PC-9 (cell line): ENCODE results near the gene PDCD4. TPM values are rescaled to one million over a fixed set of nuclear protein-coding genes. Genes with fewer than 3 reads are reported as not detected.
"Not testable (repeated sequence)": the region's sequence is repeated elsewhere in the genome, so short reads cannot be mapped to it uniquely, and the experiment has no call there.

Source experiments
- BruUV-seq: library from RNA; stranded (reverse); fragments of 400-500 nt; replicated peaks from 2 replicates; lab custom pipeline; 2021; lab: Mats Ljungman, UMichigan
- CTCF ChIA-PET: fragments of 300-600 bp; sonication (Branson Sonifier 250); formaldehyde crosslinking; loops from one replicate; lab custom pipeline; 2022; ENCODE audit warnings: antibody characterized with exemption; lab: Charles Lee
- POLR2A ChIA-PET: fragments of 300-600 bp; sonication (Branson Sonifier 250); formaldehyde crosslinking; loops from one replicate; lab custom pipeline; 2022; ENCODE audit warnings: antibody characterized with exemption; ENCODE audit not compliant: unreplicated experiment; lab: Charles Lee
- DNase-seq, 2 experiments: peaks; one replicate each; pipeline versions ENCODE4 v3.0.0 to v3.0.0-alpha.2; 2015 to 2022; ENCODE audit warnings: mixed read lengths in 1 of 2
- H2AFZ ChIP-seq: fragments of 200-600 bp; sonication (generic); 2 replicates; pipeline ENCODE4 v1.8.1; 2017; ENCODE audit warnings: antibody characterized with exemption
- H3F3A ChIP-seq: fragments of 200-600 bp; sonication (generic); 2 replicates; pipeline ENCODE4 v1.8.1; 2017; ENCODE audit warnings: antibody characterized with exemption, mild to moderate bottlenecking, low read depth; ENCODE audit not compliant: insufficient read depth
- H3K27ac ChIP-seq: fragments of 200-600 bp; sonication (generic); 2 replicates; pipeline ENCODE4 v1.6.1; 2016; ENCODE audit warnings: mixed run types
- H3K27me3 ChIP-seq: fragments of 200-600 bp; sonication (generic); 2 replicates; pipeline ENCODE4 v1.6.1; 2016; ENCODE audit warnings: low read depth, mixed run types; ENCODE audit not compliant: insufficient read depth
- H3K36me3 ChIP-seq: fragments of 200-600 bp; sonication (generic); 2 replicates; pipeline ENCODE4 v1.6.1; 2016; ENCODE audit warnings: low read depth, mixed run types
- H3K4me1 ChIP-seq: fragments of 200-600 bp; sonication (generic); replicated peaks from 2 replicates; pipeline ENCODE4 v1.6.1; 2016; ENCODE audit warnings: mixed run types; ENCODE audit not compliant: insufficient read depth
- H3K4me2 ChIP-seq: fragments of 200-600 bp; sonication (generic); 2 replicates; pipeline ENCODE4 v1.6.1; 2017; ENCODE audit warnings: mixed run types
- H3K4me3 ChIP-seq: fragments of 200-600 bp; sonication (generic); 2 replicates; pipeline ENCODE4 v1.6.1; 2016; ENCODE audit warnings: mixed run types
- H3K79me2 ChIP-seq: fragments of 200-600 bp; sonication (generic); 2 replicates; pipeline ENCODE4 v1.6.1; 2017; ENCODE audit warnings: low read depth, mixed run types
- H3K9me2 ChIP-seq: fragments of 200-600 bp; sonication (generic); 2 replicates; pipeline ENCODE4 v1.8.1; 2017; ENCODE audit warnings: mild to moderate bottlenecking; ENCODE audit not compliant: insufficient read depth
- H3K9me3 ChIP-seq: fragments of 200-600 bp; sonication (generic); 2 replicates; pipeline ENCODE4 v1.8.1; 2016; ENCODE audit warnings: low read depth; ENCODE audit not compliant: insufficient read depth
- H4K20me1 ChIP-seq: fragments of 200-600 bp; sonication (generic); 2 replicates; pipeline ENCODE4 v1.8.1; 2017; ENCODE audit not compliant: insufficient read depth
- CTCF ChIP-seq: fragments of 200-600 bp; sonication (generic); conservative IDR thresholded peaks from 2 replicates; pipeline ENCODE4 v1.6.1; 2017; ENCODE audit warnings: mixed run types, antibody characterized with exemption, mild to moderate bottlenecking, moderate library complexity
- EZH2 ChIP-seq: fragments of 200-600 bp; sonication (generic); IDR thresholded peaks from 2 replicates; pipeline ENCODE4 v1.8.0; 2017; ENCODE audit warnings: antibody characterized with exemption, low read depth
- intact Hi-C: fragments of 100-400 bp; cut with micrococcal nuclease; formaldehyde crosslinking; loops from one replicate; pipeline ENCODE4 v1.10.0; 2022; ENCODE audit not compliant: unreplicated experiment
- total RNA-seq: library from RNA; stranded (reverse); gene quantifications from 2 replicates; pipeline ENCODE4 v1.2.3, GENCODE V29; 2021

Gene PDCD4
- total RNA-seq, 1 experiment from 2014 or later = 92.4 TPM

DNA sequence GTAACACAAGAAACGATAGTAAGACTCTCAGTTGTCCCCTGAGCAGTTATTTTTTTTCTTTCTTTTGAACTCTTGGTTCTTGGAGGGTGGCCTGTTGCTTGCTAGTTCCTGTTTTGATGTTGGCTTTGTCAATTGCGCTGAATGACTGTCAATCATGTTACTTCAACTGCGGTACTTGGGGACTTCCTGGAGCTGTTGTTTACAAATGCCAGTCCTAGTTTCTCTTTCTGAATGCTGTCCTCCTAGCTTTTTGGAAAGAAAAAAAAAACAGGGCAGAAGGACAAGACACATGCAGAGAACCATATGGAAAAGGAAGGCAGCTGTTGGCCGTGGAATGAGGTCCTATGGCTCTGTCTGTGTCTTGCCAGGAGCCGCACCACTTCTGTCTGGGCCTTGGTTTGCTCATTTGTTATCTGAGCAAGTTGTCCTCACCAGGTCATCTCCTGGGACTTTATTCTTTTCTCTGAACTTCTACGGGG lies 7.0 kb upstream of the PDCD4 start:
- POLR2A ChIA-PET = no interaction called here
- H3K27ac ChIP-seq = peak overlapping the region; percentile 65
- CTCF ChIA-PET = no interaction called here

DNA sequence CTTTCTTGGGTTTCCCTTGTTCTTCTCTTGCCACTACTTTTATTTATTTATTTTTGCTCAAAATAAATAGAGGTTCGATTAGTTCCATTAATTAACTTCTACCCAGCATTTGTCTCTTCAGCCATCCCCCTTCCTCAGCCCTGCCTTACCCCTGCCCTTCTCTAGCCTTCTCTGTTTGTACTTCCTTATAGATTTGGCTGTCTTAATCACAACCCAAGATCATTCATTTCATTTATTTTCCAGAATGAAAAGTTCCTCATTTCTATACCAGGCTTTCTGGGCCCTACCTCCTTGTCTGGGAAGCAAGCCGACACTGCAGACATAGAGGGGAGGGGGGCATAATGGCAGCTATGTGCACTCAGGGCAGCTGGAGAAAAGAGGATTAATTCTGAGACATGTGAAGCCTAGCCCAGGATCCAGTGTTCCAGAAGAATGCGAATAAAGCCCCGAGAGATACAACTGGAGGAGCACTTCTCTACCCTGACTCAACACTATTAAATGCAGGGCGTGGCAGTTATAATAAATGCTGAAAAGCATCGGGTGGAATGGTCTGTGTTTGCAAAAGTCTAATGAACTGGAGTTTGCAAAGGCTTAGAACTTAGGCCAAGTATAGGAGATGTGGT lies 6.4 kb upstream of the PDCD4 start:
- intact Hi-C loops = no loop called here
- Histone ChIP-seq H3K36me3 (no peaks in the 10 kb centered on the region), H3K9me2 (no peaks in the 10 kb centered on the region), H3F3A (peaks cover 11% of the 10 kb centered on the region; the same call in 1 of the 2 replicates), H4K20me1 (no peaks in the 10 kb centered on the region), H3K4me3 (no peak overlapping the region), H3K9me3 (no peaks in the 10 kb centered on the region), H2AFZ (no peak overlapping the region), H3K4me1 (peaks cover 21% of the 10 kb centered on the region), H3K79me2 (no peaks in the 10 kb centered on the region), H3K27me3 (no peaks in the 10 kb centered on the region), H3K4me2 (peak overlapping the region; percentile 66), H3K27ac (peak overlapping the region; percentile 65)
- ChIA-PET POLR2A (no interaction called here), CTCF (no interaction called here)
- TF ChIP-seq CTCF = no peak
- no peak for TF ChIP-seq EZH2
- no TSS peak for BruUV-seq
- DNase-seq = peak; percentile 24 to 79

More for the DNA sequence above, 7.0 kb upstream of the PDCD4 start:
- Histone ChIP-seq H3K36me3 (no peaks in the 10 kb centered on the region), H3K27me3 (no peaks in the 10 kb centered on the region), H3K9me3 (no peaks in the 10 kb centered on the region), H3K4me1 (peaks cover 21% of the 10 kb centered on the region), H3K9me2 (no peaks in the 10 kb centered on the region), H4K20me1 (no peaks in the 10 kb centered on the region), H3K4me2 (peak overlapping the region; percentile 66; the same call in 1 of the 2 replicates), H3F3A (peaks cover 11% of the 10 kb centered on the region; the same call in 1 of the 2 replicates), H3K4me3 (no peak overlapping the region), H3K79me2 (no peaks in the 10 kb centered on the region), H2AFZ (no peak overlapping the region)
- intact Hi-C loops = no loop called here
- TF ChIP-seq CTCF = no peak
- TF ChIP-seq EZH2 = no peak
- no peak for DNase-seq
- no TSS peak for BruUV-seq

- no peak overlapping the region for H2AFZ ChIP-seq
- peak overlapping the region; percentile 65 for H3K27ac ChIP-seq
- intact Hi-C loops = no loop called here
- peaks cover 21% of the 10 kb centered on the region for H3K4me1 ChIP-seq
- H4K20me1 ChIP-seq = no peaks in the 10 kb centered on the region
- TF ChIP-seq CTCF (no peak), EZH2 (no peak)
- H3K4me3 ChIP-seq = no peak overlapping the region
- H3K9me3 ChIP-seq = no peaks in the 10 kb centered on the region
- no TSS peak for BruUV-seq
- CTCF ChIA-PET = no interaction called here
- DNase-seq = no peak
- no peaks in the 10 kb centered on the region for H3K36me3 ChIP-seq
- no peaks in the 10 kb centered on the region for H3K79me2 ChIP-seq
- no peaks in the 10 kb centered on the region for H3K9me2 ChIP-seq
- H3K27me3 ChIP-seq = no peaks in the 10 kb centered on the region
- peaks cover 11% of the 10 kb centered on the region; the same call in 1 of the 2 replicates for H3F3A ChIP-seq
- H3K4me2 ChIP-seq = peak overlapping the region; percentile 66
- POLR2A ChIA-PET = interaction anchor here (0.7 kb wide), 1 partner anchor 53 kb away, joined by 6 read pairs; no protein-coding TSS in a partner anchor
These were observed 5.8 kb upstream of the PDCD4 start for GRCh38 chr10:110865809-110866482.

DNA sequence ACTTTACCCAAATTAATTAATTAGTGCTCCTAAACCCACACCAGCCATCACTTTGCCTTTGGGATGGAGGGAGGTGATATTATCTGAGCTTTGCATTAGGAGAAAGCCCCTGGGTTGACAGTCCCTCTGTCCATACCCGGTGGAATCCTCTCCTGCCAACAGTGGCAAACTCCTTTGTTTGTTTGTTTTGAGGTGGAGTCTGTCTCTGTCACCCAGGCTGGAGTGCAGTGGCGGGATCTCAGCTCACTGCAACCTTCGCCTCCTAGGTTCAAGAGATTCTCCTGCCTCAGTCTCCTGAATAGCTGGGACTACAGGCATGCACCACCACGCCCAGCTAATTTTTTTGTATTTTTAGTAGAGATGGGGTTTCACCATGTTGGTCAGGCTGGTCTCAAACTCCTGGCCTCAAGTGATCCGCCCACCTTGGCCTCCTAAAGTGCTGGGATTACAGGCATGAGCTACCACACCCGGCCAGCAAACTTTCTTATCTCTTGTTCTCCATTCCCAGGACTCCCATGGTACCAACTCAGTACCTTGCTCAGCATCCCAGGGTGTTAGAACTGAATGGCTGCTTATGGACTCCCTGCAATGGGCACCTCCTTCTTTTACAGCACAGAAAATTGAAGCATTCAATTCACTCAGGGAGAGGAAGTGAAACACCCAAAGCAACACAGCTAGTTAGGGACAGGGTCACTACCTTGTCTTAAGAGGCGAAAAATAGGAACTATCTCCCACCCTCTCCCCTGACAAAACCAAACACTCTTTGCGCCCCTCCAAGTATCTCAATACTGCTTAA lies 4.5 kb upstream of the PDCD4 start:
- H4K20me1 ChIP-seq, CTCF ChIA-PET, H3K27ac ChIP-seq, DNase-seq, H3K9me2 ChIP-seq, H3K36me3 ChIP-seq, H3K27me3 ChIP-seq, H3K4me2 ChIP-seq, H3K4me3 ChIP-seq, H3K9me3 ChIP-seq, BruUV-seq, H2AFZ ChIP-seq, H3K79me2 ChIP-seq, POLR2A ChIA-PET, intact Hi-C loops: not testable (repeated sequence)
- peaks cover 11% of the 10 kb centered on the region; the same call in 1 of the 2 replicates for H3F3A ChIP-seq
- H3K4me1 ChIP-seq = peaks cover 25% of the 10 kb centered on the region
